Spleen (tissue), 7 donors: Measurements from ENCODE around the gene DNAJC25.

ENCODE experiments used
- CTCF ChIP-seq, 11 experiments: fragments of 200-600 bp in 7 of 11; fragments of 450-650 bp in 4 of 11; sonication (generic) in 4 of 11; IDR thresholded peaks in 8 of 11; conservative IDR thresholded peaks in 3 of 11; 1 replicate in 7 of 11; 2 replicates in 4 of 11; pipeline versions ENCODE4 v1.4.0 to v1.8.0; 2016 to 2021; ENCODE audit warnings: antibody characterized with exemption in 11 of 11, inconsistent platforms in 4 of 11, mild to moderate bottlenecking in 1 of 11
- POLR2A ChIP-seq, 3 donors: fragments of 450-650 bp; IDR thresholded peaks; one replicate each; pipeline ENCODE4 v1.5.1; 2017; ENCODE audit warnings: antibody characterized with exemption in 3 of 3, mild to moderate bottlenecking in 1 of 3
- donor health status: DM: no; HTN: no; CAD: no; lungs with moderate emphysema.
- donor health status: DM: no; HTN: no; CAD: no.
- donor health status: DM: no; HTN: no; CAD: no.

- no peak for TF ChIP-seq POLR2A (IDR thresholded peaks at IDR 0.05)
- no peak for TF ChIP-seq CTCF (IDR thresholded peaks at IDR 0.05 in 8 of 11, conservative IDR thresholded peaks at IDR 0.05 in 3 of 11)
Observed at GRCh38 chr9:111630182-111630963, 761 bp upstream of the DNAJC25 start.
